Measurements from ENCODE around the gene ZNFX1. TPM values are rescaled to one million over a fixed set of nuclear protein-coding genes. Genes with fewer than 3 reads are reported as not detected.
A peak's percentile ranks its signal among the peaks of the same experiment; 100 is the strongest.
"Not testable (repeated sequence)": the region's sequence is repeated elsewhere in the genome, so short reads cannot be mapped to it uniquely, and the experiment has no call there.

Gene ZNFX1
- polyA plus RNA-seq, 2 of the 4 experiments (the other 2 are of a cell fraction) = 6.0 to 11.5 TPM

GRCh38 chr20:49318430-49319207 is 40.8 kb upstream of the ZNFX1 start:
- H3K4me2 ChIP-seq = peak overlapping the region; percentile 96

GRCh38 chr20:49318091-49318429 is 40.2 kb upstream of the ZNFX1 start:
- H3K4me2 ChIP-seq = peak overlapping the region; percentile 96
- FAIRE-seq (no peak), DNase-seq (ENCODE audit: low read depth in 1 of 2, low spot score in 1 of 2) (no peak), ATAC-seq (peak in 1 of 2 experiments; percentile 19; a peak in 2 of 6 replicates)
- H3K9me3 ChIP-seq = peaks cover 10% of the 10 kb centered on the region; the same call in 1 of the 3 replicates
- peak overlapping the region in 1 of 2 experiments; percentile 22; a peak in 1 of 6 replicates for H3K27ac ChIP-seq
- TF ChIP-seq JUNB (IDR thresholded peaks at IDR 0.05) (no peak), BCL3 (IDR thresholded peaks at IDR 0.05) (no peak), RARB (CRISPR knock-in tag; IDR thresholded peaks at IDR 0.05) (no peak)
- peak overlapping the region; percentile 44 for H3K4me3 ChIP-seq
- ChIA-PET CTCF (interaction anchor here (0.6 to 7.8 kb wide), 4 partner anchors 15 to 594 kb away, joined by 3 to 58 read pairs (median 5); no protein-coding TSS in a partner anchor), POLR2A (interaction anchor here (1.7 kb wide), 1 partner anchor 40 kb away, joined by 5 read pairs; the partner anchor contains the start of gene ZNFX1)
- H3K4me1 ChIP-seq = peaks cover 12% of the 10 kb centered on the region; the same call in 1 of the 3 replicates
- WGBS (ENCODE audit: missing lambda C conversion rate) = 16% methylated on average over 18 of the region's 23 CpGs

More at GRCh38 chr20:49318430-49319207, 40.8 kb upstream of the ZNFX1 start:
- peaks cover 10% of the 10 kb centered on the region; the same call in 1 of the 3 replicates for H3K9me3 ChIP-seq
- no peak for FAIRE-seq
- H3K4me3 ChIP-seq = peak overlapping the region; percentile 44
- peak; percentile 30 to 31; a peak in 3 of 6 replicates for ATAC-seq
- POLR2A ChIA-PET = interaction anchor here (1.7 kb wide), 1 partner anchor 41 kb away, joined by 5 read pairs; the partner anchor contains the start of gene ZNFX1
- 7% methylated on average over 49 of the region's 70 CpGs for WGBS (ENCODE audit: missing lambda C conversion rate)
- peak overlapping the region in 1 of 2 experiments; percentile 22; a peak in 1 of 6 replicates for H3K27ac ChIP-seq
- TF ChIP-seq CHD4 (IDR thresholded peaks at IDR 0.05; ENCODE audit: borderline replicate concordance) = no peak
- no peak for TF ChIP-seq GATA3 (IDR thresholded peaks at IDR 0.05; ENCODE audit: borderline replicate concordance)
- TF ChIP-seq ZSCAN20 (CRISPR knock-in tag; IDR thresholded peaks at IDR 0.05) = no peak
- TF ChIP-seq EP300 (IDR thresholded peaks at IDR 0.05) = no peak
- no peak for TF ChIP-seq TFCP2L1 (CRISPR knock-in tag; IDR thresholded peaks at IDR 0.05)
- no peak for TF ChIP-seq FOSL2 (IDR thresholded peaks at IDR 0.05)
- no peak for TF ChIP-seq FOSL2 (CRISPR knock-in tag; IDR thresholded peaks at IDR 0.05)
- no peak for TF ChIP-seq POLR2A (IDR thresholded peaks at IDR 0.05; ENCODE audit: low read length)
- DNase-seq (ENCODE audit: low read depth in 1 of 2, low spot score in 1 of 2) = no peak
- H3K4me1 ChIP-seq = peaks cover 12% of the 10 kb centered on the region; the same call in 1 of the 3 replicates
- CTCF ChIA-PET = interaction anchor here (0.6 to 7.8 kb wide), 8 partner anchors 9 to 241 kb away, joined by 3 to 58 read pairs (median 6); no protein-coding TSS in a partner anchor

GRCh38 chr20:49316704-49317103 is 38.8 kb upstream of the ZNFX1 start:
- Histone ChIP-seq H3K4me3 (no peak overlapping the region), H3K4me2 (no peak overlapping the region), H3K27ac (no peak overlapping the region), H3K4me1 (peaks cover 12% of the 10 kb centered on the region; the same call in 1 of the 3 replicates), H3K9me3 (peaks cover 10% of the 10 kb centered on the region; the same call in 1 of the 3 replicates)
- DNase-seq (ENCODE audit: low read depth in 1 of 2, low spot score in 1 of 2) (no peak), ATAC-seq (no peak), FAIRE-seq (no peak)
- ChIA-PET POLR2A (no interaction called here), CTCF (interaction anchor here (1.2 kb wide), 1 partner anchor 71 kb away, joined by 3 read pairs; no protein-coding TSS in a partner anchor)
- WGBS (ENCODE audit: missing lambda C conversion rate) = 13% methylated on average over 2 of the region's 2 CpGs
- TF ChIP-seq TFCP2L1 (CRISPR knock-in tag; IDR thresholded peaks at IDR 0.05) = no peak
- TF ChIP-seq MAZ (IDR thresholded peaks at IDR 0.05; ENCODE audit: borderline replicate concordance, low read depth, low read length) = no peak
- no peak for TF ChIP-seq JUN (IDR thresholded peaks at IDR 0.05)
- TF ChIP-seq BHLHE40 (IDR thresholded peaks at IDR 0.05; ENCODE audit: low read depth, low read length) = no peak
- no peak for TF ChIP-seq POLR2AphosphoS2 (conservative IDR thresholded peaks at IDR 0.05; ENCODE audit: low read length)
- no peak for TF ChIP-seq USF2 (IDR thresholded peaks at IDR 0.05)

- ChIA-PET POLR2A (no interaction called here), CTCF (interaction anchor here (0.6 to 2.3 kb wide), 2 partner anchors 16 to 69 kb away, joined by 3 to 4 read pairs; no protein-coding TSS in a partner anchor)
- Histone ChIP-seq H3K9me3 (peaks cover 11% of the 10 kb centered on the region; the same call in 1 of the 3 replicates), H3K27ac (no peak overlapping the region), H3K4me1 (peaks cover 12% of the 10 kb centered on the region; the same call in 1 of the 3 replicates), H3K4me2 (no peak overlapping the region), H3K4me3 (no peak overlapping the region)
- no peak for TF ChIP-seq TP53 (CRISPR knock-in tag; IDR thresholded peaks at IDR 0.05)
- FAIRE-seq = no peak
- ATAC-seq = no peak
- WGBS (ENCODE audit: missing lambda C conversion rate) = 67% methylated on average over 1 of the region's 1 CpG
- no peak for DNase-seq (ENCODE audit: low read depth in 1 of 2, low spot score in 1 of 2)
Observed at GRCh38 chr20:49315580-49315979, 37.7 kb upstream of the ZNFX1 start.

GRCh38 chr20:49314052-49314451 is 36.2 kb upstream of the ZNFX1 start:
- not testable (repeated sequence) for H3K27ac ChIP-seq; H3K4me3 ChIP-seq; FAIRE-seq; DNase-seq (ENCODE audit: low read depth in 1 of 2, low spot score in 1 of 2); ATAC-seq; H3K4me2 ChIP-seq
- H3K9me3 ChIP-seq = peaks cover 15% of the 10 kb centered on the region; the same call in 1 of the 3 replicates
- POLR2A ChIA-PET = interaction anchor here (1.2 kb wide), 1 partner anchor 36 kb away, joined by 3 read pairs; the partner anchor contains the start of gene ZNFX1
- CTCF ChIA-PET = interaction anchor here (1.2 to 2.3 kb wide), 2 partner anchors 18 to 231 kb away, joined by 3 to 4 read pairs; no protein-coding TSS in a partner anchor
- WGBS (ENCODE audit: missing lambda C conversion rate) = 11% methylated on average over 2 of the region's 2 CpGs
- H3K4me1 ChIP-seq = peaks cover 12% of the 10 kb centered on the region; the same call in 1 of the 3 replicates
